Hepatocyte (in vitro differentiated cells): ENCODE data around the gene SLC6A7. TPM values are rescaled to one million over a fixed set of nuclear protein-coding genes. Genes with fewer than 3 reads are reported as not detected.
A peak's percentile ranks its signal among the peaks of the same experiment; 100 is the strongest.

ENCODE experiments used
- DNase-seq: peaks from one replicate; pipeline ENCODE4 v3.0.0-alpha.2; 2016; ENCODE audit warnings: low spot score
- H2AFZ ChIP-seq: fragments of 200-600 bp; sonication (generic); 2 replicates; pipeline ENCODE4 v1.6.0; 2016; ENCODE audit warnings: antibody characterized with exemption, mild to moderate bottlenecking
- H3K27ac ChIP-seq: fragments of 200-600 bp; sonication (generic); 2 replicates; pipeline ENCODE4 v1.5.1; 2016; ENCODE audit warnings: mild to moderate bottlenecking
- H3K27me3 ChIP-seq: fragments of 200-600 bp; sonication (generic); 2 replicates; pipeline ENCODE4 v1.6.1; 2016
- H3K36me3 ChIP-seq: fragments of 200-600 bp; sonication (generic); replicated peaks from 2 replicates; pipeline ENCODE4 v1.5.1; 2016; ENCODE audit warnings: low read depth; ENCODE audit not compliant: insufficient read depth
- H3K4me1 ChIP-seq: fragments of 200-600 bp; sonication (generic); 2 replicates; pipeline ENCODE4 v1.5.1; 2016; ENCODE audit warnings: mild to moderate bottlenecking, moderate library complexity; ENCODE audit not compliant: insufficient read depth
- H3K4me2 ChIP-seq: fragments of 200-600 bp; sonication (generic); 2 replicates; pipeline ENCODE4 v1.6.0; 2016
- H3K4me3 ChIP-seq: fragments of 200-600 bp; sonication (generic); 2 replicates; pipeline ENCODE4 v1.5.1; 2016; ENCODE audit warnings: mild to moderate bottlenecking
- H3K79me2 ChIP-seq: fragments of 200-600 bp; sonication (generic); 2 replicates; pipeline ENCODE4 v1.6.0; 2017; ENCODE audit warnings: mild to moderate bottlenecking
- H3K9me2 ChIP-seq: fragments of 200-600 bp; sonication (generic); replicated peaks from 2 replicates; pipeline ENCODE4 v1.6.0; 2017; ENCODE audit warnings: mild to moderate bottlenecking; ENCODE audit not compliant: insufficient read depth
- H3K9me3 ChIP-seq: fragments of 200-600 bp; sonication (generic); 2 replicates; pipeline ENCODE4 v1.5.1; 2016; ENCODE audit warnings: low read depth, mild to moderate bottlenecking
- H4K20me1 ChIP-seq: fragments of 200-600 bp; sonication (generic); 2 replicates; pipeline ENCODE4 v1.6.0; 2016; ENCODE audit warnings: mild to moderate bottlenecking; ENCODE audit not compliant: insufficient read depth, poor library complexity, severe bottlenecking
- CTCF ChIP-seq: fragments of 200-600 bp; sonication (generic); IDR thresholded peaks from 2 replicates; pipeline ENCODE4 v1.5.1; 2016; ENCODE audit warnings: antibody characterized with exemption, mild to moderate bottlenecking; ENCODE audit not compliant: poor library complexity
- EZH2 ChIP-seq: fragments of 200-600 bp; sonication (generic); IDR thresholded peaks from 2 replicates; pipeline ENCODE4 v1.6.1; 2016; ENCODE audit warnings: antibody characterized with exemption, mild to moderate bottlenecking, borderline replicate concordance
- EZH2phosphoT487 ChIP-seq: fragments of 200-600 bp; sonication (generic); IDR thresholded peaks from one replicate; pipeline ENCODE4 v1.6.1; 2018; ENCODE audit warnings: antibody characterized with exemption, mild to moderate bottlenecking, low read depth, moderate library complexity; ENCODE audit not compliant: unreplicated experiment, severe bottlenecking
- WGBS: methylation state at CpG from one replicate; pipeline ENCODE4 v1.1.6; 2016; ENCODE audit warnings: low lambda C conversion rate; ENCODE audit errors: missing lambda C conversion rate; 5-methylcytosine and 5-hydroxymethylcytosine counted together
- polyA plus RNA-seq: library from polyadenylated mRNA; unstranded; fragments of >200 nt; fragmentation: Nextera tagmentation; extraction: Ambion mirVana; gene quantifications from 2 replicates; pipeline ENCODE4 v1.2.1, GENCODE V29; 2016
- total RNA-seq: library from RNA; depleted of rRNA; stranded (reverse); fragments of >200 nt; gene quantifications from 2 replicates; pipeline ENCODE4 v1.2.3, GENCODE V29; 2014

Gene SLC6A7
- 0.88 and 1.1 TPM in 2 replicates for total RNA-seq
- polyA plus RNA-seq = 0.39 and 0.99 TPM in 2 replicates

GRCh38 chr5:150189728-150190502 lies at the start of gene SLC6A7:
Gene SLC6A7, plus strand, starts transcription at chr5:150190062. Its CDS starts 266 bp downstream, at chr5:150190328.
- Histone ChIP-seq H3K4me3 (no peak within 1 kb of the TSS), H3K27me3 (peaks cover 38% of the 10 kb centered on the region), H3K79me2 (no peaks in the 10 kb centered on the region), H3K36me3 (no peaks in the 10 kb centered on the region), H3K9me3 (no peaks in the 10 kb centered on the region), H3K4me2 (peak within 1 kb of the TSS; percentile 82), H2AFZ (no peak within 1 kb of the TSS), H3K4me1 (peaks cover 29% of the 10 kb centered on the region), H3K27ac (no peak within 1 kb of the TSS), H3K9me2 (no peaks in the 10 kb centered on the region), H4K20me1 (no peaks in the 10 kb centered on the region)
- TF ChIP-seq CTCF (no peak), EZH2phosphoT487 (no peak), EZH2 (peak; percentile 41)
- DNase-seq = no peak
- WGBS = 6% methylated on average over 45 of the region's 58 CpGs

GRCh38 chr5:150140830-150141229 lies 49.0 kb upstream of the SLC6A7 start:
- DNase-seq = peak; percentile 58
- peaks cover 90% of the 10 kb centered on the region for H3K4me1 ChIP-seq

GRCh38 chr5:150141544-150142184 lies 48.2 kb upstream of the SLC6A7 start:
- H3K4me2 ChIP-seq = no peak overlapping the region
- WGBS = 57% methylated on average over 9 of the region's 9 CpGs
- H3K9me2 ChIP-seq = no peaks in the 10 kb centered on the region
- no peak for DNase-seq
- H3K79me2 ChIP-seq = peaks cover 36% of the 10 kb centered on the region
- no peak overlapping the region for H3K4me3 ChIP-seq
- no peaks in the 10 kb centered on the region for H3K27me3 ChIP-seq
- H3K9me3 ChIP-seq = no peaks in the 10 kb centered on the region
- H3K27ac ChIP-seq = peak overlapping the region; percentile 93
- H4K20me1 ChIP-seq = no peaks in the 10 kb centered on the region
- no peak overlapping the region for H2AFZ ChIP-seq
- peaks cover 92% of the 10 kb centered on the region for H3K4me1 ChIP-seq
- no peaks in the 10 kb centered on the region for H3K36me3 ChIP-seq
- TF ChIP-seq EZH2 (no peak), EZH2phosphoT487 (no peak), CTCF (no peak)

More at GRCh38 chr5:150140830-150141229, 49.0 kb upstream of the SLC6A7 start:
- TF ChIP-seq CTCF (no peak), EZH2phosphoT487 (no peak), EZH2 (no peak)
- no peak overlapping the region for H2AFZ ChIP-seq
- H3K36me3 ChIP-seq = no peaks in the 10 kb centered on the region
- no peaks in the 10 kb centered on the region for H3K27me3 ChIP-seq
- no peaks in the 10 kb centered on the region for H3K9me3 ChIP-seq
- peak overlapping the region; percentile 47 for H3K4me2 ChIP-seq
- WGBS = 42% methylated on average over 11 of the region's 11 CpGs
- peaks cover 28% of the 10 kb centered on the region for H3K79me2 ChIP-seq
- no peak overlapping the region for H3K4me3 ChIP-seq
- H3K27ac ChIP-seq = peak overlapping the region; percentile 93
- H4K20me1 ChIP-seq = no peaks in the 10 kb centered on the region
- H3K9me2 ChIP-seq = no peaks in the 10 kb centered on the region
